H1 (cell line): ENCODE measurements around the gene TBL2.

Source experiments
- BACH1 ChIP-seq: IDR thresholded peaks from 2 replicates; pipeline ENCODE4 v1.6.1; 2012; ENCODE audit warnings: low read length, improper control_type of control experiment
- CEBPB ChIP-seq: IDR thresholded peaks from 2 replicates; pipeline ENCODE4 v1.6.1; 2012; ENCODE audit warnings: low read depth, low read length
- CTCF ChIP-seq, 3 experiments: IDR thresholded peaks; 1 replicate in 2 of 3; 2 replicates in 1 of 3; pipeline versions ENCODE4 v1.5.1 to v1.6.1; 2011; ENCODE audit warnings: low read length in 3 of 3, mild to moderate bottlenecking in 3 of 3, inconsistent platforms in 2 of 3, low read depth in 1 of 3, moderate library complexity in 1 of 3; ENCODE audit not compliant: insufficient read depth in 1 of 3; ENCODE audit errors: control extremely low read depth in 1 of 3
- EZH2 ChIP-seq: fragments of 200-600 bp; sonication (generic); IDR thresholded peaks from 2 replicates; pipeline ENCODE4 v1.7.1; 2012; ENCODE audit warnings: low read depth, mild to moderate bottlenecking, moderate library complexity, low read length, inconsistent platforms; ENCODE audit not compliant: severe bottlenecking
- HDAC2 ChIP-seq, 2 experiments: fragments of 300-600 bp in 1 of 2; sonication (generic) in 1 of 2; IDR thresholded peaks; 2 replicates each; pipeline ENCODE4 v1.6.1; 2011 to 2012; ENCODE audit warnings: low read depth in 2 of 2, low read length in 2 of 2, mild to moderate bottlenecking in 2 of 2, moderate library complexity in 2 of 2, borderline replicate concordance in 1 of 2, inconsistent platforms in 1 of 2
- MAX ChIP-seq: IDR thresholded peaks from 2 replicates; pipeline ENCODE4 v1.6.1; 2012; ENCODE audit warnings: inconsistent platforms
- POLR2AphosphoS5 ChIP-seq: IDR thresholded peaks from 2 replicates; pipeline ENCODE4 v1.6.1; 2011; ENCODE audit warnings: low read depth, low read length

GRCh38 chr7:73555411-73555982 lies 22.9 kb downstream of the TBL2 start:
- TF ChIP-seq HDAC2 (IDR thresholded peaks at IDR 0.05; ENCODE audit: borderline replicate concordance in 1 of 2, low read depth in 2 of 2, low read length in 2 of 2): no peak
- no peak for TF ChIP-seq EZH2
- no peak for TF ChIP-seq BACH1
- no peak for TF ChIP-seq CEBPB
- TF ChIP-seq MAX: no peak
- TF ChIP-seq POLR2AphosphoS5: no peak
- no peak for TF ChIP-seq CTCF (IDR thresholded peaks at IDR 0.05; ENCODE audit: control extremely low read depth in 1 of 3, insufficient read depth in 1 of 3, low read depth in 1 of 3, low read length in 3 of 3)
